ENCODE data around the gene HTT.

- TF ChIP-seq, protein P1, sequence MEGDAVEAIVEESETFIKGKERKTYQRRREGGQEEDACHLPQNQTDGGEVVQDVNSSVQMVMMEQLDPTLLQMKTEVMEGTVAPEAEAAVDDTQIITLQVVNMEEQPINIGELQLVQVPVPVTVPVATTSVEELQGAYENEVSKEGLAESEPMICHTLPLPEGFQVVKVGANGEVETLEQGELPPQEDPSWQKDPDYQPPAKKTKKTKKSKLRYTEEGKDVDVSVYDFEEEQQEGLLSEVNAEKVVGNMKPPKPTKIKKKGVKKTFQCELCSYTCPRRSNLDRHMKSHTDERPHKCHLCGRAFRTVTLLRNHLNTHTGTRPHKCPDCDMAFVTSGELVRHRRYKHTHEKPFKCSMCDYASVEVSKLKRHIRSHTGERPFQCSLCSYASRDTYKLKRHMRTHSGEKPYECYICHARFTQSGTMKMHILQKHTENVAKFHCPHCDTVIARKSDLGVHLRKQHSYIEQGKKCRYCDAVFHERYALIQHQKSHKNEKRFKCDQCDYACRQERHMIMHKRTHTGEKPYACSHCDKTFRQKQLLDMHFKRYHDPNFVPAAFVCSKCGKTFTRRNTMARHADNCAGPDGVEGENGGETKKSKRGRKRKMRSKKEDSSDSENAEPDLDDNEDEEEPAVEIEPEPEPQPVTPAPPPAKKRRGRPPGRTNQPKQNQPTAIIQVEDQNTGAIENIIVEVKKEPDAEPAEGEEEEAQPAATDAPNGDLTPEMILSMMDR (IDR thresholded peaks at IDR 0.05) = no peak
- no peak for TF ChIP-seq POLR2AphosphoS5 (IDR thresholded peaks at IDR 0.05)
Measured at GRCh38 chr4:3243136-3243780, 168.8 kb downstream of the HTT start.

All from upper lobe of left lung (tissue), 4 donors.